Cardiac muscle cell (in vitro differentiated cells and primary cell): ENCODE measurements around the gene JADE2. TPM values are rescaled to one million over a fixed set of nuclear protein-coding genes. Genes with fewer than 3 reads are reported as not detected.

Source experiments
- DNase-seq, 2 donors: peaks; one replicate each; pipeline versions ENCODE4 v3.0.0 to v3.0.0-alpha.2; 2010 to 2017; ENCODE audit warnings: low read depth in 1 of 2, low spot score in 1 of 2
- H3K27ac ChIP-seq: fragments of 200-600 bp; sonication (generic); 2 replicates; pipeline ENCODE4 v1.5.1; 2016
- H3K27me3 ChIP-seq: fragments of 200-600 bp; sonication (generic); 2 replicates; pipeline ENCODE4 v1.6.0; 2016; ENCODE audit warnings: control low read depth
- H3K36me3 ChIP-seq: fragments of 200-600 bp; sonication (generic); 2 replicates; pipeline ENCODE4 v1.5.1; 2016; ENCODE audit warnings: control low read depth
- H3K4me1 ChIP-seq: fragments of 200-600 bp; sonication (generic); 2 replicates; pipeline ENCODE4 v1.8.1; 2017; ENCODE audit warnings: low read depth, mild to moderate bottlenecking, mixed run types
- H3K4me3 ChIP-seq: fragments of 200-600 bp; sonication (generic); 2 replicates; pipeline ENCODE4 v1.5.1; 2016; ENCODE audit warnings: mild to moderate bottlenecking
- H3K9me3 ChIP-seq: fragments of 200-600 bp; sonication (generic); 2 replicates; pipeline ENCODE4 v1.5.1; 2017; ENCODE audit warnings: low read depth, mild to moderate bottlenecking, control low read depth
- polyA plus RNA-seq: library from polyadenylated mRNA; unstranded; fragments of >200 nt; fragmentation: Nextera tagmentation; extraction: Ambion mirVana; gene quantifications from 2 replicates; pipeline ENCODE4 v1.2.1, GENCODE V29; 2016
- total RNA-seq: library from RNA; depleted of rRNA; stranded (reverse); fragments of >200 nt; gene quantifications from 2 replicates; pipeline ENCODE4 v1.2.3, GENCODE V29; 2016
- TF ChIP-seq, protein P1 (sequence below): IDR thresholded peaks from 2 replicates; pipeline ENCODE4 v1.5.1; 2012; ENCODE audit warnings: low read depth, mild to moderate bottlenecking, low read length

The JADE2 gene
- total and polyA plus RNA-seq, 2 experiments from 2014 or later: 2.8 to 17.8 TPM

DNA sequence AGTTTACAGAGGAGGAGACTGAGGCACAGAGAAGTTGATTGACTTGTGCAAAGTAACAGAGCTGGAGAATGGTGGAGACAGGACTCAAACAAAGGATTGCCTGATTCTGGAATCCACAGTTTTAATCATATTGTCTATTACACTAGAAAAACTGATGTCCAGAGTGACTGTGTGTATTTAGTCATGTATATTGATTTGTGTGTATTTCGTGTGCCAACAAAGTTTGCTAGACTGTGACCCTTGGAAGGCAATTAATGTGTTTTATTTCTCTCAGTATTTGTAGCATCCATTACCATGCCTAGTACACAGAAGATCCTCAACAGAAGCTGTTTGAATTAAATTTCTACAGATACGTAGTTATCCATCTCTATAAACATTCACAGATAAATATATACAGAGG is 5.5 kb upstream of the JADE2 start:
- Histone ChIP-seq H3K27ac (no peak overlapping the region), H3K4me3 (no peak overlapping the region), H3K36me3 (no peaks in the 10 kb centered on the region), H3K27me3 (peaks cover 11% of the 10 kb centered on the region), H3K9me3 (no peaks in the 10 kb centered on the region), H3K4me1 (no peaks in the 10 kb centered on the region)
- no peak for DNase-seq
- TF ChIP-seq, protein P1, sequence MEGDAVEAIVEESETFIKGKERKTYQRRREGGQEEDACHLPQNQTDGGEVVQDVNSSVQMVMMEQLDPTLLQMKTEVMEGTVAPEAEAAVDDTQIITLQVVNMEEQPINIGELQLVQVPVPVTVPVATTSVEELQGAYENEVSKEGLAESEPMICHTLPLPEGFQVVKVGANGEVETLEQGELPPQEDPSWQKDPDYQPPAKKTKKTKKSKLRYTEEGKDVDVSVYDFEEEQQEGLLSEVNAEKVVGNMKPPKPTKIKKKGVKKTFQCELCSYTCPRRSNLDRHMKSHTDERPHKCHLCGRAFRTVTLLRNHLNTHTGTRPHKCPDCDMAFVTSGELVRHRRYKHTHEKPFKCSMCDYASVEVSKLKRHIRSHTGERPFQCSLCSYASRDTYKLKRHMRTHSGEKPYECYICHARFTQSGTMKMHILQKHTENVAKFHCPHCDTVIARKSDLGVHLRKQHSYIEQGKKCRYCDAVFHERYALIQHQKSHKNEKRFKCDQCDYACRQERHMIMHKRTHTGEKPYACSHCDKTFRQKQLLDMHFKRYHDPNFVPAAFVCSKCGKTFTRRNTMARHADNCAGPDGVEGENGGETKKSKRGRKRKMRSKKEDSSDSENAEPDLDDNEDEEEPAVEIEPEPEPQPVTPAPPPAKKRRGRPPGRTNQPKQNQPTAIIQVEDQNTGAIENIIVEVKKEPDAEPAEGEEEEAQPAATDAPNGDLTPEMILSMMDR: no peak

DNA sequence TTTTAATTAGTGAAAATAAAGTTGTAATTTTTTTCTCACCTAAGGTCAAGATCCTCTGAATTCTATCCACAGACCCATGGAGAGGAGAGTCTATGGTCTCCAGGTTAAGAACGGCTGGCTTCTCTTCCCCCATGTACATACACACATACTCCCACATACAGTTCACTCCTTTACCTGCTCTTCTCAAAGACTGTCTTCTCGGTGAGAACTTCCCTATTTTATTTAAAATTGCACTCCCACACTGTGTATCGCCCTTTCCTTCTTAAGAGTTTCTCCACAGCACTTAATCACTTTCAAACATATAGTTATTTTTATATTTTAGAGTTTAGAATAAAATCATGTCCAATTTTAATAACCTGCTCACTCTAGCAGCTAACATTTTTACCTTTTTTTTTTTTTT is 3.6 kb upstream of the JADE2 start:
- Histone ChIP-seq H3K36me3 (no peaks in the 10 kb centered on the region), H3K27me3 (peaks cover 11% of the 10 kb centered on the region), H3K4me1 (no peaks in the 10 kb centered on the region), H3K9me3 (no peaks in the 10 kb centered on the region), H3K4me3 (no peak overlapping the region), H3K27ac (no peak overlapping the region)
- TF ChIP-seq, protein P1: no peak
- no peak for DNase-seq

DNA sequence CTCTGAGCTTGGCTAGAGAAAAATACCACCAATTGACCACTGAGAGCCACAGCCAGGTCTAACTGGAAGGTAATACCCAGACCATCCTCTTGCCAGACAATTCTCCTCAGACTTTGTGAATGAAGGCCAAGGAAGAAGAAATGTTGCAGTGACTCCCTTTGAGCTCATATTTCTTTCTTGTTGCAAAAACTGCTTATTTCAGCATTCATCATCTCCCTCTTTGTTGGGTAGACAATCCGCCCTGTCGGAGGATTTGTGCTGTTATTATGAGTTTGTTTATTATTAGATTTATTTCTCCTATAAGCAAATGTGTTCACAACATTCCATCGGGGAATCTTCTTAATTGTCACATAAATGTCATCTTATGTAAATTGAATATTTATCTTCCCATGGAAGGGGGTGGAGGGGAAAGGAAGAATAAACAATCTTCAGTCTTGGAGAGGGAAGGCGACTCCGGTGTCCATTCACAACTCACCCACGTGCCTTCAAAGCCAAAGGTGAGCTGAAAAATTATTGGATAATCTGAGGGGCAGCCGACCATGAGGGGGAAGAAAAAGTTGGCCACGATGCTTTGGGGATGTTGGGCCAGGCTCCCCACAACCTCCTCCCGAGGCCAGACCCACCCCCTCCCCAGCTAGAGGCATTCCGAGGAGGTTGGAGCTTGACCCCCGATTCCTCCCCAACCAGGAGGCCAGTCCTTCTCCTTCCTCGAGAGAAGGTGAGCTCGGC is 1.8 kb upstream of the JADE2 start:
- DNase-seq: no peak
- Histone ChIP-seq H3K9me3 (no peaks in the 10 kb centered on the region), H3K27me3 (peaks cover 11% of the 10 kb centered on the region), H3K36me3 (no peaks in the 10 kb centered on the region), H3K27ac (no peak overlapping the region), H3K4me3 (peak overlapping the region; percentile 73), H3K4me1 (no peaks in the 10 kb centered on the region)
- TF ChIP-seq, protein P1: no peak

DNA sequence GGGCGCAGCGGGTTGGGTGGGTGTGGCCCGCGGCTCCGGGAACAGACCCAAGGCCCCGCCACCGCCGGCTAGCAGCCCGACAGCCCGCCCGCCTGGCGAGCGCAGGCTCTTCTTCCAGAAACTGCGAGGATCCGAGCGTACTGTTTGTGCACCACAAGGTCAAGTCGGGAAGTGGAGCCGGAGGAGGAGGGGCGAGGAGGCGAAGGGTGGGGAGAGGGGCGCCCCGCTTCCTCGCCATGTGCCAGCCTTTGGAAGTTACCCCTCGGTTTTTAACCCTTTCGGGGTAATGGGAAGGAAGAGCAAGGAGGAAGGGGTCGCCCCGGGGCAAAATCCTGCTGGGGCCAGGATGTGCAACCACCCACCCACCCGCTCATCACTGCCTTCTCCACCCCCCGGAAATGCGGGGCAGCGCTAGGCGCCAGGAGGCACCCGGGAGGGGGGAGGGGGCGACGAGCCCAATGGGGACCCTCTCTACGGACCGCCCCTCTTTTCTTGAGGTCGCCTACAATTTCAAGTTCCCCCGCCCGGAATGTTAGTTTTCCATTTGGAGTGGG is 1.1 kb upstream of the JADE2 start:
- peak overlapping the region; percentile 73 for H3K4me3 ChIP-seq
- no peak overlapping the region for H3K27ac ChIP-seq
- TF ChIP-seq, protein P1: peak; percentile 22
- H3K4me1 ChIP-seq: no peaks in the 10 kb centered on the region
- H3K9me3 ChIP-seq: no peaks in the 10 kb centered on the region
- H3K27me3 ChIP-seq: peaks cover 11% of the 10 kb centered on the region
- DNase-seq: peak; percentile 77 to 88
- no peaks in the 10 kb centered on the region for H3K36me3 ChIP-seq

DNA sequence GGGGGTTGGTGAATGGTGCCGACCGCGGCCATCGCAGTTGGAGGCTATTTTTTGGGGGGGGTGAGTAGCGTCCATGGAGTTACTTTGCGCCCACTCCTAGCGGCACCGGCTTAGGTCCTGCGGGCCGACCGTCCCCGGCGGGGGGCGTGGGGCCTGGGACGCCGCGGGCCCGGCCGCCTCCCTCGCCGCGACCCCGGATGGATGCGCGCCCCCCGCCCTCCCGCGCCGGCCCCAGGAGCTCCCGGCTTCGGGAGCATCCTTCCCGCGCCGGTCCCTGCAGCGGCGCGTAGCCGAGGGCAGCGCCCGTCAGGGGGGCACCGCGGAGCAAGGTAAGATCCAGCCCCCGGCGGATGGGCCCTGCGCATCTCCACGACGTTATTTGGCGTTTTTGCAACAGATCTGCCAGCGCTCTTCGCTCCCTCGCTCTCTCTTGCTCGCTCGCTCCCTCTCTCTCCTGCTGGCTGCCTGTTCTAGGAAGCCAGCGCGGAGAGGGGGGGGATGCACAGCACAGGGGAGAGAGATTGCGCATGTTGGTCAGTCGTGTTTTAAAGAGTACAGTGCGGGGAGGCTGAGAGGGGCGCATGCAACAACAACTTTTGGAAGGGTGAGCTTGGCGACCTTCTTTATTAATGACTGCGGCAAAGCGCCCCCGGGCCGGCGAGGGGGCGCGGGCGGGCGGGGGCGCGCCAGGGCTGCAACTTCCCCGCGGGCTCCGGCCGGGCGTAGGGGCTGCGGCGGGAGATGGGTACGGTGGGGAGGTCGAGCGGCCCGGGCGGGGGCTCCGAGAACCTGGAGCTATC is 413 bp downstream of the JADE2 start:
- H3K27me3 ChIP-seq: peaks cover 4% of the 10 kb centered on the region
- no peaks in the 10 kb centered on the region for H3K4me1 ChIP-seq
- H3K4me3 ChIP-seq: peak overlapping the region; percentile 73
- no peak overlapping the region for H3K27ac ChIP-seq
- H3K9me3 ChIP-seq: no peaks in the 10 kb centered on the region
- peak; percentile 84 to 90 for DNase-seq
- TF ChIP-seq, protein P1: peak; percentile 11
- no peaks in the 10 kb centered on the region for H3K36me3 ChIP-seq
